A549 treated with CORT108297 at 1 μM for 4 hours (cell line): ENCODE measurements around the gene SDHB. TPM values are rescaled to one million over a fixed set of nuclear protein-coding genes. Genes with fewer than 3 reads are reported as not detected.

Experiments
- total RNA-seq: library from RNA; stranded (reverse); fragments of 200-300 nt; extraction: Qiagen RNA extraction; gene quantifications from 5 replicates; pipeline ENCODE4 v1.2.3, GENCODE V29; 2022

SDHB gene
- 102 to 112 TPM (median 108 TPM) in 5 replicates for total RNA-seq

DNA sequence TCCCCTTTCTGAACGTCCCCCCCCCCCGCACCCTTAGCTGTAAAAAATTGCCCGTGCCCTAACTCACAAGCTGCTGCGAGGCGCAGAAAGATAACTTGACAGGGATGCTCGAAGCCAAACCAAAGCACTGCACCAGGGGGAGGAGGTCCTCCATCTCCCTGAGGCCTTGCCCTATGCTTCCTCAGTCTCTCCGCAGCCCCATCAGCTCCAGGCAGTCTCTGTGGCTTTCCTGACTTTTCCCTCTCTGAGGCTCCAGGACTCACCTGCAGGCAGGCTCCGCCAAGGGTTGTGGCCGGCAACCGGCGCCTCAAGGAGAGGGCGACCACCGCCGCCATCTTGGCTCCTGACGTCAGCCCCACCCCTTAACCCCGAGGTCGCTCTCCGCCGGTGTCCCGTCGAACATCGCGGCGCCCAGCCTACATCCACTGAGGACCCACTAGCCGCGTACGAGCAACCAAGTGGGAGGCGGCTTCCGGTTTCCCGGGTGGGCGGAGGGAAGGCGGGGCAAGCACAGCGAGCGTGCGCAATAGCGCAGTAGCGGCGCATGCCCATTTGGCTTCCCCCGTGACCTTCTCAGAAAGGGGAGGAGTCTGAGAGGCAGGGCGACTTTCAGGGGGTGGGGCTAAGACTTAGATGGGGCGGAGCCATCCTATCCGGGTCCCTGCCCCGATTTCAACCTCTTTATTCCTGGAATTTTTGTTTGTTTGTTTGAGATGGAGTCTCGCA, at the start of gene SDHB:
SDHB (minus strand) TSS at position 348 of the 726 bp plus-strand sequence; CDS start at position 335, 13 bp downstream.

GRCh38 chr1:17011439-17012307, 42.2 kb downstream of the SDHB start, which contains the start of gene ATP13A2:
Gene ATP13A2, minus strand, starts transcription at chr1:17011928. Its CDS starts 190 bp downstream, at chr1:17011738.

DNA sequence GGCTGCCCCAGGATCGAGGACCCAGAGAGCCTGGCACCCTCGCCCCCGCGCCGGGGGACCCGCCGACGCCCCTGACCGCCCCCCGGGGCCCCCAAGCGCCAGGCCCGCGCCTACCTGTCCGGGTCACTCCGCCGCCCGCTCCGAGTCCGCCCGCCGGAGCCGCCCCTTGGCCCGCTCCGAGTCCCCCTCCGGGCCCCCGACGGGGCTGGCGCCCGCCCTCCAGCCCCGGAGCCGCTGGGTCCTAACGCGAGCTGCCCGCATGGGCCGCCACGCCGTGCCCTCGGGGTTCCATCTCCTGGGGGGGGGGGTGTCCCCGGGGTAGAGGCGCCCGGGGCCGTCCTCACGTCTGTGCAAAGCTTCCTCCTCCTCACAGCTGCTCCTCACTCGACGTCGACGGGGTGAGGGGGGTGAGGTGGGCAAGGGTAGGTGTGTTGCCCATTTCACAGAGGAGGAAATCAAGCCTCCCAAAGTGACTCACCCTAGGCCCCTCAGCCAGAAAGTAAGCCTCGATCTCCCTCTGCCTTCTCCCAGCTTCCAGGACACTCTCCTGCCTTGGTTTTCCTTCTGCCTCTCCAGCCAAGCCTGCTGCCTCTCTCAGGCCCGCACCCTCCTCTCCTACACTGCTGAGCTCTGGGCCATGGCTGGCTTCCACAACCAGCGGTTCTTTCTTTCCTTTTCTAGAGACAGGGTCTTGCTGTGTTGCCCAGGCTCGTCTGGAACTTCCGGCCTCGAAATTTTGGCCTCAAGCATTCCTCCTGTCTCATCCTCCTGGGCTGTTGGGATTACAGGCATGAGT, 73.2 kb downstream of the SDHB start, which contains the start of gene MFAP2:
MFAP2 (minus strand) TSS at position 148 of the 796 bp plus-strand sequence. CDS start 2,347 bp downstream, outside the sequence.

Other genes with a start within 250 kb of the SDHB start
- gene RNU1-2, start 158.1 kb downstream of the SDHB start, total RNA-seq, result 11.7 TPM in 1 of 5 replicates, not detected in the others
- 6.3 to 10.7 TPM (median 8.3 TPM) in 5 replicates for gene CROCC, start 132.1 kb downstream of the SDHB start, total RNA-seq
- gene MFAP2, start 73.4 kb downstream of the SDHB start, total RNA-seq, result 0.35 to 0.62 TPM (median 0.45 TPM) in 5 replicates
- 20.9 to 30.3 TPM (median 26.8 TPM) in 5 replicates for gene ATP13A2, start 42.1 kb downstream of the SDHB start, total RNA-seq
- 0.98 to 1.5 TPM (median 1.3 TPM) in 5 replicates for gene PADI2, start 65.4 kb upstream of the SDHB start, total RNA-seq
- gene PADI1, start 151.1 kb upstream of the SDHB start, total RNA-seq, result 1.4 to 2.1 TPM (median 1.9 TPM) in 5 replicates
- gene PADI3, start 195.1 kb upstream of the SDHB start, total RNA-seq, result 1.1 to 1.7 TPM (median 1.5 TPM) in 5 replicates